HFFc6 (cell line): ENCODE measurements around the gene TJP1. TPM values are rescaled to one million over a fixed set of nuclear protein-coding genes. Genes with fewer than 3 reads are reported as not detected.
"Not testable (repeated sequence)": the region's sequence is repeated elsewhere in the genome, so short reads cannot be mapped to it uniquely, and the experiment has no call there.

Source experiments
- DNase-seq: peaks from one replicate; pipeline ENCODE4 v3.0.0-alpha.2; 2018
- H3K27ac Mint-ChIP-seq: 2 replicates; pipeline ENCODE4 v1.8.0; 2020; ENCODE audit warnings: mild to moderate bottlenecking, mixed read lengths
- H3K27me3 Mint-ChIP-seq: 2 replicates; pipeline ENCODE4 v1.8.0; 2021; ENCODE audit warnings: mild to moderate bottlenecking, moderate library complexity, mixed read lengths; ENCODE audit not compliant: insufficient read depth
- H3K36me3 Mint-ChIP-seq: 2 replicates; pipeline ENCODE4 v1.8.0; 2021; ENCODE audit warnings: low read depth, mixed read lengths
- H3K4me1 Mint-ChIP-seq: 2 replicates; pipeline ENCODE4 v1.8.0; 2020; ENCODE audit warnings: low read depth, mixed read lengths
- H3K4me3 Mint-ChIP-seq: 2 replicates; pipeline ENCODE4 v1.8.0; 2020; ENCODE audit warnings: mild to moderate bottlenecking, moderate library complexity, mixed read lengths
- H3K9me3 Mint-ChIP-seq: 2 replicates; pipeline ENCODE4 v1.8.0; 2020; ENCODE audit warnings: mild to moderate bottlenecking, mixed read lengths
- CTCF ChIP-seq: fragments of 200-600 bp; sonication (generic); IDR thresholded peaks from 2 replicates; pipeline ENCODE4 v1.5.0; 2021; ENCODE audit warnings: antibody characterized with exemption, mild to moderate bottlenecking
- total RNA-seq, 6 experiments: library from RNA; stranded (reverse); fragmentation: NEBNext Ultra II Directional; extraction: Animal tissue kit (Norgen Biotek cat#: 25700); gene quantifications; 2 replicates in 1 of 6; 3 replicates in 5 of 6; pipeline ENCODE4 v1.2.3, GENCODE V29; 2021

TJP1 gene
- total RNA-seq, 6 experiments from 2014 or later, result 60.1 to 76.3 (median 70.4) TPM

GRCh38 chr15:29740692-29741311 lies 81.5 kb downstream of the TJP1 start:
- H3K36me3 Mint-ChIP-seq, result peaks cover 5% of the 10 kb centered on the region; the same call in 1 of the 2 replicates
- no peak overlapping the region for H3K27ac Mint-ChIP-seq
- no peak overlapping the region for H3K4me3 Mint-ChIP-seq
- no peaks in the 10 kb centered on the region for H3K9me3 Mint-ChIP-seq
- TF ChIP-seq CTCF, result peak; percentile 56; the same call in 1 of the 2 replicates
- no peak for DNase-seq
- no peaks in the 10 kb centered on the region; the same call in 1 of the 2 replicates for H3K27me3 Mint-ChIP-seq
- peaks cover 17% of the 10 kb centered on the region for H3K4me1 Mint-ChIP-seq

GRCh38 chr15:29736744-29737020 lies 85.6 kb downstream of the TJP1 start:
- H3K9me3 Mint-ChIP-seq, result no peaks in the 10 kb centered on the region
- TF ChIP-seq CTCF, result no peak
- peaks cover 37% of the 10 kb centered on the region for H3K4me1 Mint-ChIP-seq
- H3K27ac Mint-ChIP-seq, result peak overlapping the region; percentile 29
- H3K36me3 Mint-ChIP-seq, result peaks cover 27% of the 10 kb centered on the region
- no peaks in the 10 kb centered on the region; the same call in 1 of the 2 replicates for H3K27me3 Mint-ChIP-seq
- DNase-seq, result peak; percentile 22
- H3K4me3 Mint-ChIP-seq, result no peak overlapping the region

GRCh38 chr15:29736012-29736743 lies 86.1 kb downstream of the TJP1 start:
- DNase-seq, result no peak
- peaks cover 41% of the 10 kb centered on the region for H3K4me1 Mint-ChIP-seq
- H3K9me3 Mint-ChIP-seq, result no peaks in the 10 kb centered on the region
- H3K27ac Mint-ChIP-seq, result peak overlapping the region; percentile 29
- H3K27me3 Mint-ChIP-seq, result no peaks in the 10 kb centered on the region; the same call in 1 of the 2 replicates
- no peak overlapping the region for H3K4me3 Mint-ChIP-seq
- no peak for TF ChIP-seq CTCF
- peaks cover 32% of the 10 kb centered on the region for H3K36me3 Mint-ChIP-seq

- Mint-ChIP-seq H3K4me1 (peaks cover 41% of the 10 kb centered on the region), H3K27ac (peak overlapping the region; percentile 71), H3K36me3 (peaks cover 34% of the 10 kb centered on the region), H3K27me3 (no peaks in the 10 kb centered on the region; the same call in 1 of the 2 replicates), H3K4me3 (no peak overlapping the region; the same call in 1 of the 2 replicates), H3K9me3 (no peaks in the 10 kb centered on the region)
- no peak for DNase-seq
- no peak for TF ChIP-seq CTCF
These were observed 87.2 kb downstream of the TJP1 start for GRCh38 chr15:29734917-29735572.

- Mint-ChIP-seq H3K27ac (no peak overlapping the region), H3K36me3 (peaks cover 49% of the 10 kb centered on the region), H3K9me3 (no peaks in the 10 kb centered on the region), H3K4me1 (peaks cover 35% of the 10 kb centered on the region), H3K4me3 (no peak overlapping the region), H3K27me3 (no peaks in the 10 kb centered on the region; the same call in 1 of the 2 replicates)
- no peak for TF ChIP-seq CTCF
- peak; percentile 4 for DNase-seq
These were observed 90.4 kb downstream of the TJP1 start for GRCh38 chr15:29731865-29732264.

GRCh38 chr15:29730471-29730870 lies 91.8 kb downstream of the TJP1 start:
- not testable (repeated sequence) for H3K27ac Mint-ChIP-seq, DNase-seq, H3K9me3 Mint-ChIP-seq, H3K4me3 Mint-ChIP-seq, H3K27me3 Mint-ChIP-seq
- Mint-ChIP-seq H3K4me1 (peaks cover 21% of the 10 kb centered on the region), H3K36me3 (peaks cover 52% of the 10 kb centered on the region)
